HepG2 (cell line): ENCODE data around the gene LMF2. TPM values are rescaled to one million over a fixed set of nuclear protein-coding genes. Genes with fewer than 3 reads are reported as not detected.
A peak's percentile ranks its signal among the peaks of the same experiment; 100 is the strongest.

Source experiments
- ATAC-seq: fragments of 200-7000 bp; cut with Tn5 transposase; 3 replicates; pipeline ENCODE4 v1.9.1; 2020; ENCODE audit warnings: mild to moderate bottlenecking, moderate library complexity
- BruUV-seq: library from RNA; stranded (reverse); fragments of 400-500 nt; replicated peaks from 2 replicates; lab custom pipeline; 2021; lab: Mats Ljungman, UMichigan
- CTCF ChIA-PET: fragments of 300-600 bp; formaldehyde crosslinking; extraction: SDS; loops from one replicate; lab custom pipeline; 2021; ENCODE audit warnings: low total read pairs, inconsistent platforms, low intra/inter-chr PET ratio; lab: Yijun Ruan, JAX
- POLR2A ChIA-PET: fragments of 350-600 bp; sonication (Branson Sonifier 250); formaldehyde crosslinking; loops from one replicate; lab custom pipeline; 2020; ENCODE audit warnings: antibody characterized with exemption, inconsistent platforms; lab: Yijun Ruan, JAX
- DNase-seq: peaks from one replicate; pipeline ENCODE4 v3.0.0-alpha.2; 2015; ENCODE audit warnings: low spot score
- FAIRE-seq: peaks from 3 replicates; lab custom pipeline; 2011; peaks lifted over from hg19 to GRCh38; lab: Jason Lieb, UNC
- H2AFZ ChIP-seq: one replicate; pipeline ENCODE4 v1.6.1; 2011; ENCODE audit warnings: low read length, inconsistent platforms
- H3K27ac ChIP-seq: fragments of 300-600 bp; 3 replicates; pipeline ENCODE4 v1.8.0; 2011; ENCODE audit warnings: mixed run types, mild to moderate bottlenecking, mixed read lengths, low read length, inconsistent platforms; ENCODE audit not compliant: insufficient read depth; ENCODE audit errors: extremely low read length
- H3K27me3 ChIP-seq, 2 experiments: fragments of 200-600 bp in 1 of 2; 2 replicates in 1 of 2; 3 replicates in 1 of 2; pipeline versions ENCODE4 v1.6.0 to v1.8.0; 2011; ENCODE audit warnings: low read length in 2 of 2, mild to moderate bottlenecking in 2 of 2, moderate library complexity in 2 of 2, inconsistent platforms in 1 of 2; ENCODE audit not compliant: insufficient read depth in 2 of 2, control insufficient read depth in 1 of 2
- H3K36me3 ChIP-seq, 2 experiments: fragments of 200-600 bp in 1 of 2; replicated peaks in 1 of 2; 2 replicates in 1 of 2; 3 replicates in 1 of 2; pipeline versions ENCODE4 v1.5.1 to v1.8.0; 2011; ENCODE audit warnings: low read length in 2 of 2, inconsistent platforms in 1 of 2; ENCODE audit not compliant: insufficient read depth in 2 of 2, control insufficient read depth in 1 of 2
- H3K4me1 ChIP-seq: 2 replicates; pipeline ENCODE4 v1.5.1; 2012; ENCODE audit warnings: low read length, inconsistent platforms; ENCODE audit not compliant: insufficient read depth
- H3K4me2 ChIP-seq: 2 replicates; pipeline ENCODE4 v1.6.0; 2011; ENCODE audit warnings: low read depth, low read length, inconsistent platforms
- H3K4me3 ChIP-seq, 3 experiments: fragments of 200-600 bp in 1 of 3; sonication (generic), shearing (Covaris generic) in 1 of 3; replicated peaks in 1 of 3; 2 replicates each; pipeline ENCODE4 v1.5.1; 2011 to 2016; ENCODE audit warnings: low read length in 3 of 3, inconsistent platforms in 2 of 3, low read depth in 2 of 3, mild to moderate bottlenecking in 2 of 3, control low read depth in 1 of 3, mixed read lengths in 1 of 3; ENCODE audit not compliant: insufficient read depth in 1 of 3
- H3K79me2 ChIP-seq: one replicate; pipeline ENCODE4 v1.6.1; 2011; ENCODE audit warnings: low read length, inconsistent platforms; ENCODE audit not compliant: insufficient read depth
- H3K9ac ChIP-seq: 2 replicates; pipeline ENCODE4 v1.6.0; 2011; ENCODE audit warnings: mild to moderate bottlenecking, low read depth, low read length, inconsistent platforms; ENCODE audit not compliant: insufficient read depth
- H3K9me3 ChIP-seq: 2 replicates; pipeline ENCODE4 v1.5.1; 2012; ENCODE audit warnings: mild to moderate bottlenecking, low read length
- H4K20me1 ChIP-seq: 2 replicates; pipeline ENCODE4 v1.6.0; 2011; ENCODE audit warnings: inconsistent platforms, mild to moderate bottlenecking, low read length, moderate library complexity; ENCODE audit not compliant: insufficient read depth
- CBX1 ChIP-seq: IDR thresholded peaks from one replicate; pipeline ENCODE4 v1.6.1; 2016; ENCODE audit warnings: antibody characterized with exemption, low read depth
- CSRNP1 ChIP-seq: sonication (generic); formaldehyde crosslinking; IDR thresholded peaks from 2 replicates; pipeline ENCODE4 v1.8.1; 2023; ENCODE audit warnings: mild to moderate bottlenecking, missing genetic modification reagents
- CTCF ChIP-seq: sonication (generic); formaldehyde crosslinking; IDR thresholded peaks from 2 replicates; pipeline ENCODE4 v1.5.0; 2020; ENCODE audit warnings: mild to moderate bottlenecking, missing genetic modification reagents, moderate library complexity
- ETV5 ChIP-seq: IDR thresholded peaks from 2 replicates; pipeline ENCODE4 v1.6.1; 2018; ENCODE audit warnings: missing biosample characterization, missing genetic modification reagents, inconsistent platforms, borderline replicate concordance
- HNRNPLL ChIP-seq: fragments of 200-400 bp; formaldehyde crosslinking; IDR thresholded peaks from 2 replicates; pipeline ENCODE4 v1.6.1; 2017; ENCODE audit warnings: mild to moderate bottlenecking, low read depth, low read length; ENCODE audit not compliant: poor library complexity, severe bottlenecking
- KDM6A ChIP-seq: IDR thresholded peaks from 2 replicates; pipeline ENCODE4 v1.6.1; 2016; ENCODE audit warnings: low read depth
- MXD3 ChIP-seq: IDR thresholded peaks from 2 replicates; pipeline ENCODE4 v1.6.1; 2016; ENCODE audit warnings: mild to moderate bottlenecking, missing biosample characterization, missing genetic modification reagents
- SP4 ChIP-seq: sonication (generic); formaldehyde crosslinking; IDR thresholded peaks from 2 replicates; pipeline ENCODE4 v1.8.1; 2023; ENCODE audit warnings: mild to moderate bottlenecking, missing genetic modification reagents
- TERF1 ChIP-seq: sonication (generic); formaldehyde crosslinking; IDR thresholded peaks from 2 replicates; pipeline ENCODE4 v1.8.0; 2022; ENCODE audit warnings: mild to moderate bottlenecking, missing genetic modification reagents, moderate library complexity
- TMF1 ChIP-seq: sonication (generic); formaldehyde crosslinking; IDR thresholded peaks from 2 replicates; pipeline ENCODE4 v1.8.1; 2022; ENCODE audit warnings: low read depth, missing genetic modification reagents
- ZBTB38 ChIP-seq: sonication (generic); formaldehyde crosslinking; IDR thresholded peaks from 2 replicates; pipeline ENCODE4 v1.5.1; 2020; ENCODE audit warnings: mild to moderate bottlenecking, missing genetic modification reagents
- ZFP1 ChIP-seq: IDR thresholded peaks from 2 replicates; pipeline ENCODE4 v1.6.1; 2016
- ZNF274 ChIP-seq: sonication (generic); formaldehyde crosslinking; IDR thresholded peaks from 2 replicates; pipeline ENCODE4 v1.5.1; 2020; ENCODE audit warnings: mild to moderate bottlenecking, missing genetic modification reagents
- ZNF331 ChIP-seq: sonication (generic); formaldehyde crosslinking; IDR thresholded peaks from 2 replicates; pipeline ENCODE4 v1.4.0; 2020; ENCODE audit warnings: missing genetic modification reagents
- ZNF335 ChIP-seq: sonication (generic); formaldehyde crosslinking; IDR thresholded peaks from 2 replicates; pipeline ENCODE4 v1.4.0; 2020; ENCODE audit warnings: missing genetic modification reagents
- ZNF44 ChIP-seq: sonication (generic); formaldehyde crosslinking; IDR thresholded peaks from 2 replicates; pipeline ENCODE4 v1.5.1; 2020; ENCODE audit warnings: mild to moderate bottlenecking, missing genetic modification reagents
- ZNF501 ChIP-seq: sonication (generic); formaldehyde crosslinking; IDR thresholded peaks from 2 replicates; pipeline ENCODE4 v1.5.1; 2020; ENCODE audit warnings: mild to moderate bottlenecking, moderate library complexity, missing genetic modification reagents
- ZNF547 ChIP-seq: sonication (generic); formaldehyde crosslinking; IDR thresholded peaks from 2 replicates; pipeline ENCODE4 v1.5.1; 2020; ENCODE audit warnings: mild to moderate bottlenecking, missing genetic modification reagents
- ZNF776 ChIP-seq: sonication (generic); formaldehyde crosslinking; IDR thresholded peaks from 2 replicates; pipeline ENCODE4 v1.4.0; 2020; ENCODE audit warnings: mild to moderate bottlenecking, missing genetic modification reagents
- WGBS: methylation state at CpG from one replicate; pipeline ENCODE4 v1.1.6; 2017; ENCODE audit warnings: low lambda C conversion rate; 5-methylcytosine and 5-hydroxymethylcytosine counted together
- in situ Hi-C: cut with HindIII; loops from 2 replicates; pipeline ENCODE4 v1.10.0; 2017; ENCODE audit warnings: low pct_unique_long_range_greater_than_20kb; ENCODE audit not compliant: extremely low pct_ligation_motif_present
- intact Hi-C: fragments of 100-400 bp; cut with micrococcal nuclease; formaldehyde crosslinking; loops from one replicate; pipeline ENCODE4 v1.10.0; 2022; ENCODE audit not compliant: unreplicated experiment
- polyA plus RNA-seq, 8 experiments: library from polyadenylated mRNA; depleted of rRNA in 3 of 8; stranded (reverse) in 7 of 8; unstranded in 1 of 8; fragments of >200 nt; fragmentation: Illumina TruSeq in 4 of 8; extraction: Trizol in 4 of 8; gene quantifications; 2 replicates each; pipeline versions ENCODE4 v1.2.1 to v1.2.3, GENCODE V29; 2011 to 2016; ENCODE audit warnings: low read depth in 4 of 8, missing spikeins in 1 of 8, mixed read lengths in 1 of 8; ENCODE audit not compliant: insufficient read depth in 1 of 8
- total RNA-seq, 5 experiments: library from RNA; depleted of rRNA; stranded (reverse); fragments of >200 nt; fragmentation: Illumina TruSeq; extraction: Trizol; gene quantifications; 2 replicates each; pipeline ENCODE4 v1.2.3, GENCODE V29; 2016; ENCODE audit warnings: low read depth in 1 of 5

Gene LMF2
- total and polyA plus RNA-seq, 2 of the 13 experiments (the other 11 are each of a cell fraction or from before 2014, with no cell fraction given), result 23.3 to 30.6 TPM

GRCh38 chr22:50481440-50482106 is 25.9 kb downstream of the LMF2 start, which contains the start of gene ADM2 (continued):
- peak; percentile 57; the same call in 1 of the 2 replicates for TF ChIP-seq SP4 (CRISPR knock-in tag)
- no peak for TF ChIP-seq ZNF44
- TF ChIP-seq HNRNPLL, result peak; percentile 21
- TF ChIP-seq TERF1 (CRISPR knock-in tag), result no peak
- TF ChIP-seq ZNF331 (CRISPR knock-in tag), result peak; percentile 11; the same call in 1 of the 2 replicates
- peak; percentile 70 for TF ChIP-seq ETV5 (CRISPR knock-in tag)

GRCh38 chr22:50481045-50481439 is 26.5 kb downstream of the LMF2 start:
- Histone ChIP-seq H3K4me1 (peaks cover 54% of the 10 kb centered on the region), H3K4me2 (peak overlapping the region; percentile 77), H3K36me3 (no peaks in the 10 kb centered on the region), H3K9me3 (no peaks in the 10 kb centered on the region), H3K27ac (no peak overlapping the region), H4K20me1 (no peaks in the 10 kb centered on the region; the same call in 1 of the 2 replicates), H2AFZ (no peak overlapping the region), H3K79me2 (no peaks in the 10 kb centered on the region), H3K9ac (peak overlapping the region; percentile 76; the same call in 1 of the 2 replicates), H3K27me3 (peaks cover 0 to 4% of the 10 kb centered on the region in 2 experiments; a peak in 1 of 5 replicates), H3K4me3 (peak overlapping the region; percentile 75 to 76 (median 75); a peak in 5 of 6 replicates)
- in situ Hi-C loops, result no loop called here
- ChIA-PET CTCF (no interaction called here), POLR2A (interaction anchor here (0.7 to 2.1 kb wide), 5 partner anchors 10 to 45 kb away, joined by 3 to 5 read pairs (median 4); partner anchors contain the start of genes LMF2, NCAPH2 and SCO2)
- DNase-seq (no peak), ATAC-seq (no peak), FAIRE-seq (no peak)
- BruUV-seq, result no TSS peak
- WGBS, result no CpG with 5 or more reads among the region's 45 CpGs
- intact Hi-C loops, result no loop called here
- TF ChIP-seq CTCF (CRISPR knock-in tag) (peak; percentile 21; the same call in 1 of the 2 replicates), ZNF547 (CRISPR knock-in tag) (0 out of 2 replicates have a peak, but pooled peaks have one; percentile 52), CSRNP1 (peak; percentile 72; the same call in 1 of the 2 replicates), KDM6A (CRISPR knock-in tag) (no peak), ZFP1 (CRISPR knock-in tag) (no peak), ZNF776 (CRISPR knock-in tag) (peak; percentile 47; the same call in 1 of the 2 replicates), MXD3 (peak; percentile 62; the same call in 1 of the 2 replicates), ZNF501 (CRISPR knock-in tag) (peak; percentile 20; the same call in 1 of the 2 replicates), TMF1 (CRISPR knock-in tag) (0 out of 2 replicates have a peak, but pooled peaks have one; percentile 9), ZNF274 (CRISPR knock-in tag) (0 out of 2 replicates have a peak, but pooled peaks have one; percentile 43), ZNF335 (CRISPR knock-in tag) (no peak), CBX1 (no peak), ZBTB38 (CRISPR knock-in tag) (peak; percentile 51; the same call in 1 of the 2 replicates)
